HG02973 (cell line): ENCODE results near the gene IGDCC3.

Source experiments
- ATAC-seq: cut with Tn5 transposase; IDR thresholded peaks from one replicate; pipeline ENCODE4 v1.9.1; 2021; ENCODE audit warnings: moderate library complexity; ENCODE audit not compliant: unreplicated experiment

Gene IGDCC3

GRCh38 chr15:65329984-65330735, 47.6 kb downstream of the IGDCC3 start:
- no peak for ATAC-seq

- ATAC-seq: no peak
Measured at GRCh38 chr15:65329288-65329983, 48.4 kb downstream of the IGDCC3 start.

GRCh38 chr15:65328506-65329287, 49.1 kb downstream of the IGDCC3 start:
- no peak for ATAC-seq

- ATAC-seq: no peak
Measured at GRCh38 chr15:65327651-65328393, 50.0 kb downstream of the IGDCC3 start.

- no peak for ATAC-seq
Measured at GRCh38 chr15:65326818-65327217, 51.0 kb downstream of the IGDCC3 start.

DNA sequence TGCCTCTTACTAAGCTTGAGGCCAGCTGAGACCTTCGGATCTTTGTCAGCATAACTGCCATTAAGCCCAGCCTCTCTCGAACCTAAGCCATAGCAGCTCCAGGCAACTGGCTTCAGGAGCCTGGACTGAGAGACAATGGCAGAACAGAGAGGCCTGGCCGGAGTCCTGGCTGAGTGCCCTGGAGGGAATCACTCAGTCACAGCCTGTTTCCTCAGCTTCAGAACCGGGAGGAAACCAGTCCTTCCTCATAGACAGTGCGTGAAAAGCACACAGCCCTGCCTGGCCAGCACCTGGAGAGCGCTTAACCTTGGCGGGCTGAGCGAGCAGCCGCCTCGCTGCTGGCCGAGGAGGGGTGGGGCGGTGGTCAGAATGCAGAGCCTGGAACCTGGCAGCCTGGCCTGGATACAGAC, 51.7 kb downstream of the IGDCC3 start:
- ATAC-seq: no peak

GRCh38 chr15:65323071-65323511, 54.7 kb downstream of the IGDCC3 start:
- no peak for ATAC-seq

DNA sequence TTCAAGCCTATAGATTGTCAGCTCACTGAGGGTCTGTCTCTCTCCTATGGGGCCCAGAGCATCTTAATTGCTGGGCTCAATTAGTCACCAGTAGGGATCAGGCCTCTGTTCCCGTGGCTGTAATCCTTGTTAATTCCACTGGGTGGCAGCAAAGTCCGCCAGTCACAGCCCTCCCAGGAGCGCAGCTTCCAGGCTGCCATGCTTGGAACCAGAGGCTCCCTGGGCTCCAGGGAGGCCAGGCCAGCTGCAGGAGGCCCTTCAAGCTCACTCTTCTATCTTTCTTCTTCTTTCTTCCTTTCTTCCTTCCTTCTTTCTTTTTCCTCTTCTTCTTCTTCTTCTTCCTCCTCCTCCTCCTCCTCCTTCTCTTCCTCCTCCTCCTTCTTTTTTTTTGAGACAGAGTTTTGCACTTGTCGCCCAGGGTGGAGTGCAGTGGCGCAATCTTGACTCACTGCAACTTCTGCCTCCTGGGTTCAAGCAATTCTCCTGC, 58.9 kb downstream of the IGDCC3 start:
- ATAC-seq: no peak

DNA sequence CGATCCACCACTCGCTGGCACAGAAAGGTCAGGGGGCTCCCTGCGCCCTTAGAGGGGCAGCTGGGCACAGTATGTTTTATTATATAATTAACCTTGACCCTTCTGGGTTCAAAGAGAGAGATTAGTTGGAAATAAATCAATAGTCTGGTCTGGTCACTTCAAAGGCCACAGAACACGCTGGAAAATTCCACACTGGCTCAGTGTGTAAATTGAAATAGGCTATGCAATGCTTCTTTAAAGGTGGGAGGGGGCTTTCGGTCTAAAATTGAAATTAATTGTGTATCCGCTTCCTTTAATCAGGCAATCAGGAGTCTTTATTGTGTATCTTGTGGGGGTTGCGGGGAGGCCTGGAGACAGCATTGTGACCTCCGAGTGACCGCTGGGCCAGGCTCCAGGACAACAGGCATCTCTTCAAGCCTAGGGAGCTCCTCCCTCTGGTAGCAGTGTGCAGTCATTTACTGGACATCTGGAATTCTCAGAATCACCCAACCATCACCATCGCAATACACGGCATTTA, 65.3 kb downstream of the IGDCC3 start:
- ATAC-seq: no peak

GRCh38 chr15:65311760-65312159, 66.0 kb downstream of the IGDCC3 start:
- ATAC-seq: no peak

DNA sequence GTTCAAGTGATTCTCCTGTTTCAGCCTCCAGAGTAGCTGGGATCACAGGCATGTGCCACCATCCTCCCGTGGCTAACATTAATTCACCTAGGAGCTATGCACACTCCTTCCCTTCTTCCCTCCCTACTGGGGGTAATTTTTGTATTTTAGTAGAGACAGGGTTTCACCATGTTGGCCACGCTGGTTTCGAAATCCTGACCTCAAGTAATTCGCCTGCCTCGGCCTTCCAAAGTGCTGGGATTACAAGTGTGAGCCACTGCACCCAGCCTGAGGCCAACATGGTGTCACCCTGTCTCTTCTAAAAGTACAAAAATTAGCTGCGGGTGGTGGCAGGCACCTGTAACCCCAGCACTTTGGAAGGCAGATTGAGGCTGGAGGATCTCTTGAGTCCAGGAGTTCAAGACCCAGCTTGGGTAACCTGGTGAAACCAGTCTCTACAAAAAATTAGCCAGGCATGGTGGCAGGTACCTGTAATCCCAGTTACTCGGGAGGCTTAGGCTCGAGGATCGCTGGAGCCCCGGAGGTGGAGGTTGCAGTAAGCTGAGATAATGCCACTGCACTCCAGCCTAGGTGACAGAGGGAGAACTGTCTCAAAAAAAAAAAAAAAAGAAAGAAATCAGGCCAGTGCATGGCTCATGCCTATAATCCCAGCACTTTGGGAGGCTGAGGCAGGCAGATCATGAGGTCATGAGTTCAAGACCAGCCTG, 67.2 kb downstream of the IGDCC3 start:
- no peak for ATAC-seq

- ATAC-seq: no peak
Measured at GRCh38 chr15:65309882-65310418, 67.9 kb downstream of the IGDCC3 start.

- no peak for ATAC-seq
Measured at GRCh38 chr15:65307978-65308377, 69.8 kb downstream of the IGDCC3 start.

DNA sequence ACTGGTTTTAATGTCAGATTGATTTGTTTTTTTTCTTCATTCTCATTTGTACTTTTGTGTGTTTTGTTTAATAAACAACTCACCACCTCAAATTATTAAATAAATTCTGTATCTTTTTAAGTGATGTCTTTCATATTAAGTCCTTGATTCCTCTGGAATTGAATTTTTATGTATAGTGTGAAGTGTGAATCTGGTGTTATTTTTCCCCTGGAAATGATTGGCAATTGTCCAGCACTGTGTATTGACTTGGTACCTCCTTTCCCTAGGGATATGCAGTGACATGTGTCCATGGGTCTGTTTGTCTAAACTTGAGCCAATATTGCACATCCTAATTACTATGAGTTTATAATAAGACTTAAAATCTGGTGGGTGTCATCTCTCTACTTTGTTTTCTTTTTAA, 71.3 kb downstream of the IGDCC3 start:
- no peak for ATAC-seq

DNA sequence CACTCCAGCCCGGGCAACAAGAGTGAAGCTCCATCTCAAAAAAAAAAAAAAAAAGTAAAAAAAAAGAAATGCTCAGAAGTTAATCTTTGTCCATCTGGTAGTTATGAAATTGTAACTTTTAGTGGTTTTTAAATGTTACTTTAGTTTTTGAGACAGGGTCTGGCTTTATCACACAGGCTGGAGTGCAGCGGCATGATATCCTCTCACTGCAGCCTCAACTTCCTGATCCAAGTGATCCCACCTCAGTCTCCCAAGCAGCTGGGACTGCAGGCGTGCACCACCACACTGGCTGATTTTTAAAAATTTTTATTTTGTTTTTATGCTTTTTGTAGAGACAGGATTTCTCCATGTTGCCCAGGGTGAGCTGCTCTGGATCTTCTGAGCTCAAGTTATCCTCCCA, 72.0 kb downstream of the IGDCC3 start:
- no peak for ATAC-seq

- no peak for ATAC-seq
Measured at GRCh38 chr15:65305150-65305758, 72.5 kb downstream of the IGDCC3 start.

DNA sequence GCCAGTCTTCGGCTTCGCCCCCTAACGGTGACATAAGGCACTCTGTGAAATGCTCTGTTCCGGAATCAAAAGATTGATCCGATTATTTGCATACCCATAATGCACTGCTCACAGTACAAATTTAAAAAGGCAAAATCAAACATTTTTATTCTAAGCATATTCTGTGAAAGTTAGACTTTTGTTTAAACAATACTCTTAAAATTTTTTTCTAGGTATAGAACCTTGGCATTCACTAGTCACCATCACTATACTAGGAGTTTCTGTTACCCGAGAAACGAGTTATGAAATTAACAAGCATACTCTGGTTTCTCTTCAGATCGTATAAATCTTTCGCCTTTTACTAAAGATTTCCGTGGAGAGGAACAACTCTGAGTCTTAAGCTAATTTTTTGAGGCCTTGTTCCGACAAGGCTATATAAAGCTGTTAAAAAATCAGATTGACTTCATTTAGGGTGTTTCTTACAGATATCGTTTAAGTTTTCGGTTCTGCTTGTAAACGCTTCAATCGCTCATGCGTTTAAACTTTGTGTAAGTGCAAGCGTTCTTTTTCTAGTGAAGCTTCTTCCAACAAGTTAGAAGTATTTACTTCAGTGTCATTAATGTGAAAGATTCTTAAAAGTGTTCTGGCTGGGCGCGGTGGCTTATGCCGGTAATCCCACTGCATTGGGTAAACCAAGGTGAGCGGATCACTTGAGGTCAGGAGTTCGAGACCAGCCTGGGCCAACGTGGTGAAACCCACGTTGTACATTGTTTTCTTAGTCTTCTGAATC, 73.2 kb downstream of the IGDCC3 start, which contains the start of gene RNU5B-1:
TSS of gene RNU5B-1 (plus strand) at position 297 of the 769 bp plus-strand sequence.
- peak; percentile 63 for ATAC-seq

GRCh38 chr15:65303687-65304380, 74.0 kb downstream of the IGDCC3 start:
- peak; percentile 2 for ATAC-seq
